ENCODE results near the gene PIGH. TPM values are rescaled to one million over a fixed set of nuclear protein-coding genes. Genes with fewer than 3 reads are reported as not detected.

Gene PIGH
- polyA plus RNA-seq, 2 of the 4 experiments (the other 2 are of a cell fraction) = 21.1 to 37.2 TPM

DNA sequence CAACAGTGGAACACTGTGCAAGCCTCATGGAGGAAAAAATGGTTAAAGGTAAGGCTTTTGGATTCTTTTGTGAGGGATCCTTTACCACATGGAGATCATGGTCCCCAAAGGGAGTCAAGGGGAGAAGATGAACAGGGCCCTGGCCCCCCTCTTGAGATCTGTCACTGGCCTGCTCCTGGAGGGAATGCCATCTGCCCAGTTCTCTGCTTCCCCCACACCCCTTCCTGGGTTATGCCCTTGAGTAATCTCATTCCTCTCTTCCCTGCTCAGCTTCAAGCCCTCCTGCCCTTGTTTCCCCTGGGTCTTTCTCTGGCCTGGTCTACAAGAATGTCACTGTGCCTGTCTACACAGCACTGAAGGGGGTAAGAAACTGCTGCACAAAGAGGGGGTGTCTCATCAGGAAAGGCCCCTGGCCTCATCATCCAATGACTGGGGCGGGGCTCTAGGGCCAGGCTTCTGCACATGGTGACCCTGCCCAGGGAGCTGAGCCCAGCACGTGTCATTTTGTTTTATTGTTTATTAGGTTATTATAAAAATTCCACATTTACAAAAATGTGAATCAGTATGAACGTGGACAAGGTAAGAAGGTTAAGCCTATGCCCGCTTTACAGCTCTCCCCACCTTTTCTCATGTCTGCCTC lies 30.3 kb downstream of the PIGH start:
- whole genome bisulfite sequencing (ENCODE audit: missing lambda C conversion rate) = 74% methylated on average over 4 of the region's 4 CpGs

DNA sequence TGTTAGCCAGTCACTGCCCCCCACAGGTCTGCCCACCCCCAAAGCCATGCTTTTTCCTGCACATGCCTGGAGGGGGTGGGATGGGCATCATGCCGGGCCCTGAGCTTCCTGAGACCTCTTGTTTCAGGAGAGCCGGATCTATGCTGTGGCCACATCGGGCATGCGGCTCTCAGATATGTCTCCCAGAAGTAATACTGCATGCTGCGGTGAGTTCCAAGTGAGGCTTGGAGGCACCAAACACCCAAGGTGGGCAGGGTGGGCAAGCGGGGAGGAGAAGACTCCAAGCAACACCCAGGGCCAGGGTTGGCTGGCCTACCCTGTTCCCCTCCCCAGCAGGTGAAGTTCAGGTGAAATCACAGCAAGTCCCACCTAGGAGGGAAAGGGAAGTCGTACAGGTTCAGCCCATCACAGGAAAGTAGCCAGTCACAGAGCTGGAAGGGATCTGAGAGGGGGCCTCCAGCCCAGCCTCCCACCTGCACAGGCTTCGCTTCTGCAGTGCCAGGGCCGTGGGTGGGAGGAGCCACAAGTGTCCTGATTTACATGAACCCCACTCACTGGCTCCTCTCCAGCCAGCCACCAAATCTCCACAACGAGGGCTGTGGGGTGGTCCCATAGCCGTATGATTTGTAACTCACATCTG lies 30.9 kb downstream of the PIGH start:
- ATAC-seq = no peak
- CTCF ChIA-PET = interaction anchor here (1.8 to 31.9 kb wide), 7 partner anchors 11 to 146 kb away, joined by 8 to 517 read pairs (median 73); partner anchors contain the start of gene PLEKHH1
- no peaks in the 10 kb centered on the region for H3K9me3 ChIP-seq
- FAIRE-seq = no peak
- H3K4me3 ChIP-seq = no peak overlapping the region
- H3K27ac ChIP-seq = no peak overlapping the region
- no peaks in the 10 kb centered on the region for H3K4me1 ChIP-seq
- H3K4me2 ChIP-seq = no peak overlapping the region
- no peak for DNase-seq (ENCODE audit: low read depth in 1 of 2, low spot score in 1 of 2)
- TF ChIP-seq, protein P1, sequence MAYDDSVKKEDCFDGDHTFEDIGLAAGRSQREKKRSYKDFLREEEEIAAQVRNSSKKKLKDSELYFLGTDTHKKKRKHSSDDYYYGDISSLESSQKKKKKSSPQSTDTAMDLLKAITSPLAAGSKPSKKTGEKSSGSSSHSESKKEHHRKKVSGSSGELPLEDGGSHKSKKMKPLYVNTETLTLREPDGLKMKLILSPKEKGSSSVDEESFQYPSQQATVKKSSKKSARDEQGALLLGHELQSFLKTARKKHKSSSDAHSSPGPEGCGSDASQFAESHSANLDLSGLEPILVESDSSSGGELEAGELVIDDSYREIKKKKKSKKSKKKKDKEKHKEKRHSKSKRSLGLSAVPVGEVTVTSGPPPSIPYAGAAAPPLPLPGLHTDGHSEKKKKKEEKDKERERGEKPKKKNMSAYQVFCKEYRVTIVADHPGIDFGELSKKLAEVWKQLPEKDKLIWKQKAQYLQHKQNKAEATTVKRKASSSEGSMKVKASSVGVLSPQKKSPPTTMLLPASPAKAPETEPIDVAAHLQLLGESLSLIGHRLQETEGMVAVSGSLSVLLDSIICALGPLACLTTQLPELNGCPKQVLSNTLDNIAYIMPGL (CRISPR knock-in tag; IDR thresholded peaks at IDR 0.05; ENCODE audit: borderline replicate concordance) = no peak
- TF ChIP-seq, protein P2, sequence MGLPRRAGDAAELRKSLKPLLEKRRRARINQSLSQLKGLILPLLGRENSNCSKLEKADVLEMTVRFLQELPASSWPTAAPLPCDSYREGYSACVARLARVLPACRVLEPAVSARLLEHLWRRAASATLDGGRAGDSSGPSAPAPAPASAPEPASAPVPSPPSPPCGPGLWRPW (IDR thresholded peaks at IDR 0.05) = no peak
- no peak for TF ChIP-seq HOXB13 (CRISPR knock-in tag; IDR thresholded peaks at IDR 0.05; ENCODE audit: low read depth)
- TF ChIP-seq, protein P3, sequence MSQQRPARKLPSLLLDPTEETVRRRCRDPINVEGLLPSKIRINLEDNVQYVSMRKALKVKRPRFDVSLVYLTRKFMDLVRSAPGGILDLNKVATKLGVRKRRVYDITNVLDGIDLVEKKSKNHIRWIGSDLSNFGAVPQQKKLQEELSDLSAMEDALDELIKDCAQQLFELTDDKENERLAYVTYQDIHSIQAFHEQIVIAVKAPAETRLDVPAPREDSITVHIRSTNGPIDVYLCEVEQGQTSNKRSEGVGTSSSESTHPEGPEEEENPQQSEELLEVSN (IDR thresholded peaks at IDR 0.05; ENCODE audit: borderline replicate concordance, low read depth) = no peak
- POLR2A ChIA-PET = no interaction called here
- WGBS (ENCODE audit: missing lambda C conversion rate) = 75% methylated on average over 9 of the region's 11 CpGs

More for the DNA sequence above, 30.3 kb downstream of the PIGH start:
- POLR2A ChIA-PET = no interaction called here
- ATAC-seq (no peak), DNase-seq (ENCODE audit: low read depth in 1 of 2, low spot score in 1 of 2) (no peak), FAIRE-seq (no peak)
- CTCF ChIA-PET = interaction anchor here (0.6 to 31.9 kb wide), 12 partner anchors 11 to 1422 kb away, joined by 3 to 517 read pairs (median 16); partner anchors contain the start of gene PLEKHH1
- H3K27ac ChIP-seq = no peak overlapping the region
- no peak overlapping the region for H3K4me2 ChIP-seq
- H3K4me3 ChIP-seq = no peak overlapping the region
- TF ChIP-seq, protein P2 (IDR thresholded peaks at IDR 0.05) = no peak
- no peak for TF ChIP-seq CBX8 (IDR thresholded peaks at IDR 0.05)
- TF ChIP-seq, protein P4, sequence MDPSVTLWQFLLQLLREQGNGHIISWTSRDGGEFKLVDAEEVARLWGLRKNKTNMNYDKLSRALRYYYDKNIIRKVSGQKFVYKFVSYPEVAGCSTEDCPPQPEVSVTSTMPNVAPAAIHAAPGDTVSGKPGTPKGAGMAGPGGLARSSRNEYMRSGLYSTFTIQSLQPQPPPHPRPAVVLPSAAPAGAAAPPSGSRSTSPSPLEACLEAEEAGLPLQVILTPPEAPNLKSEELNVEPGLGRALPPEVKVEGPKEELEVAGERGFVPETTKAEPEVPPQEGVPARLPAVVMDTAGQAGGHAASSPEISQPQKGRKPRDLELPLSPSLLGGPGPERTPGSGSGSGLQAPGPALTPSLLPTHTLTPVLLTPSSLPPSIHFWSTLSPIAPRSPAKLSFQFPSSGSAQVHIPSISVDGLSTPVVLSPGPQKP (IDR thresholded peaks at IDR 0.05; ENCODE audit: low read depth, low read length) = no peak
- H3K9me3 ChIP-seq = no peaks in the 10 kb centered on the region
- H3K4me1 ChIP-seq = no peaks in the 10 kb centered on the region

DNA sequence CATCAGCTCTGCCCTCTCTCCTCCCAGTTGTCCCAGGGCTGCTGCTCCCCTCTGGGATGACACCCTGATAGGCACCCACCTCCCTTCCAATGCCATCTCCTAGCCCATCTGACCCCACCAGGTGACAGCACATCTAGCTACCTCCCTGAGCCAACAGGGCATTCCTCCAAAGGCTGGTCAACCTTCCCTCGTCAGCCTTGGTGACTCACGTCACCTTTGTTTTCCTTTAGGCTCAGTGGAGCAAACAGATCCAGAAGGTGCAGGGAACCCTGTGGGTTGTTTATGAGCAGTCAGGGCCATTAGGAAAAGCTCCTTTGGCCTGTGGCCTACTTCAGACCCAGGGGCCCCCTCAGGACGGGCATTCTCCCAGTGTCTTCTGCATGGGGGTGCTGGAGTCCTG lies 32.4 kb downstream of the PIGH start:
- no peak overlapping the region for H3K4me3 ChIP-seq
- DNase-seq (ENCODE audit: low read depth in 1 of 2, low spot score in 1 of 2) = no peak
- CTCF ChIA-PET = interaction anchor here (1.2 to 31.9 kb wide), 5 partner anchors 10 to 144 kb away, joined by 4 to 517 read pairs (median 6); no protein-coding TSS in a partner anchor
- no peak overlapping the region for H3K4me2 ChIP-seq
- FAIRE-seq = no peak
- H3K27ac ChIP-seq = no peak overlapping the region
- H3K4me1 ChIP-seq = no peaks in the 10 kb centered on the region
- no peak for ATAC-seq
- H3K9me3 ChIP-seq = no peaks in the 10 kb centered on the region
- TF ChIP-seq RAD21 (conservative IDR thresholded peaks at IDR 0.05 in 1 of 2, IDR thresholded peaks at IDR 0.05 in 1 of 2) (no peak), POLR2A (IDR thresholded peaks at IDR 0.05; ENCODE audit: low read length) (no peak), ZSCAN20 (CRISPR knock-in tag; IDR thresholded peaks at IDR 0.05) (no peak), HOXB13 (CRISPR knock-in tag; IDR thresholded peaks at IDR 0.05; ENCODE audit: low read depth) (no peak), RARB (CRISPR knock-in tag; IDR thresholded peaks at IDR 0.05) (no peak), NFE2L2 (conservative IDR thresholded peaks at IDR 0.05; ENCODE audit: low read length) (no peak), RFX5 (IDR thresholded peaks at IDR 0.05) (no peak)
- POLR2A ChIA-PET = interaction anchor here (0.6 kb wide), 1 partner anchor 1625 kb away, joined by 7 read pairs; no protein-coding TSS in a partner anchor
- 46% methylated on average over 3 of the region's 3 CpGs for WGBS (ENCODE audit: missing lambda C conversion rate)
